T1000 (cell line): ENCODE data around the gene LIPT1.
"Not testable (repeated sequence)": the region's sequence is repeated elsewhere in the genome, so short reads cannot be mapped to it uniquely, and the experiment has no call there.

Experiments
- DNase-seq: peaks from one replicate; lab custom pipeline; 2025; ENCODE audit warnings: mixed read lengths; lab: John Stamatoyannopoulos, UW

Gene LIPT1

DNA sequence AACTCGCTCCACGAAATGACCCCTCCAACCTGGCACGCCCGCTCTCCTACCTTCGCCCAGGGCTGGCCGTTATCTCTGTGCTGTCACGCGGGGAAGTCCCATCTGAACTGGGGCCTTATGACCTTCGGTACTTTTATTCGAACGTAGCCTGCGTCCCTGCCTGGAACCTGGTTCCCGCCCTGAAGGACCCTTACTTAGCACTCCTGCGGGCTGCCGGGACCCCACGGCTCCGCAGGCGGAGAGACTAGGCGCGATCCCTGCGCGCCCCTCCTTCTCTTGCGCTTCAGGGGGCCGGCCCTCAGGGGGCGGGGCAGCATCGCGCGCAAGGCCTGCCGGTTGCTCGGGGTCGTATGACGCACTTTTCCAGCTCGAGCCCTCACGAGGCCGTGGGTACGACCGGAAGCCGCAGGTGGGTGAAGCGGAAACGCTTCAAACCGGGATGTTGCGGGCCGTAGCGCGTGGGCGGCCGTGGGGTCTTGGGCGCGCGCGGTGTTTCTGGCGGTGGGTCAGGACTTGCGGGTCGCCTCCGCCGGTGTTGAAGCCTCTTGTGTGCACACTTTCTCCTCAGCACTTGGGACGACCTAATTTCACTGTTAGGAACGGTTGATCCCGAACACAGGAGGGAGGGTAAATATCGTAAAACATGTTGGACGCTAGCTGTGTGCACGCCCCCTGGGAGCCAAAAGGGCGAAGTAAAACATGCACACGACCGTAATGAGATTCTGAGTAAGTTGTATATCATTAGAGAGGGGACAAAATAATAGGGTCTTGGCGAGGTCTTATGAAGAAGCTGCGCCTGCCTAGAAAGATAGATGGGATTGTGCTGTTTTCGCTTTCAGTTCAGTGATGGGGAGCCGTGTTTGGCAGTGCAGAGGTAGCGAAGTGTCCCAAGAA, at the start of gene LIPT1, which contains the start of gene TSGA10:
LIPT1 (plus strand) TSS at position 325 of the 894 bp plus-strand sequence. CDS start 6,991 bp downstream, outside the sequence.
TSGA10 (minus strand) TSS at position 300 of the 894 bp plus-strand sequence. CDS start 45,503 bp downstream, outside the sequence.
- peak; percentile 76 for DNase-seq

DNA sequence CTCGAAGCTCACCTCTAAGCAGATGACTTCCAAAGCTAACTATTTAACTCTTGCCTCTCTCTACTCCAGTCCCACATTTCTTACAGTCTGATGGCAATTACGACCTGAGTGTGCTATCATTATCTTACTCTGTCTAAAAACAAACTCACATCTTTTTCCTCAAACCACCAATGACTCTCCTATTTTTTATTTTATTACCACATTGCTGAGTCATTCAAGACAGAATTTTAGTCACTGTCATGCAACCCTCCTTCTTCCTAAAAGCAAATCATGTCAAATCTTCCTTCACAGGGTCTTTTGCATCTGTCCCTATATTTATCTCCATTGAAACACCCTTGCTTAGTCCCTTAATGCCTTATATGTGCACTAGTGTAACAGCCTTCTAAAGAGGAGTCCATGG, 47.9 kb upstream of the LIPT1 start:
- DNase-seq: no peak

DNA sequence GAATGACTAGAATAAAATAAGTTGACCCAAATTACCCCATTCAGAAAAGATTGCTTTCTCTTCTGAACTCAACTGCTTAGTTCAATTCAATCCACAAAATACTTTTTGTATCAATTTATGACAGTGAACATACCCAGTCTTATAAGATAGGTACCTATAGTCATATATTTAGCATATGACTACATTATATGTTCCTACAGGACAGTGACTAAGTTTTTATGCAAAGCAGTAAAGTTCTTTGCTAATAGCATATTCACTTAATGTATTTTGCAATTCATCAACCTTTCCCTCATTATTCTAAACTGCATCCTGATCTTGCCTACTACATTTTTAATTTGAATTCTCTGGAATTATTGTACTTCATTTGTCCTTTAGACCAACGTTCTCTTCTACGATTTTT, 43.5 kb upstream of the LIPT1 start:
- DNase-seq: no peak

DNA sequence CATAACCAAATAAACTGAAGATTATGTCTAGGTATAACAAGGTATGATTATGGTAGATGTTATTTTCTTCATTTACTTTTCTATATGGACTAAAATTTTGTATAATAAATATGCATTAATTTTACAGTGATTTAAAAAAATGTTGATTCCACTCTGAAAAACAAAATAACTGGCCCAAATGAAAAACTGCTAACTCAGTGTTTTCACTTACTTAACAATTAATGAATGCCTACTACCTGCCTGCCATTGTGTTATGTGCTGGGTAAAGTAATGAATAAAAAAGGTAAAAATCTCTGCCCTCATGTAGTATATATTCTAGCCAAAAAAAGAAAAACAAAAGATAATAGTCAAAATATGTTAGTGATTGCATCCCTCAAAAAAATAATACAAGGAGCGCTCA, 42.8 kb upstream of the LIPT1 start:
- no peak for DNase-seq

DNA sequence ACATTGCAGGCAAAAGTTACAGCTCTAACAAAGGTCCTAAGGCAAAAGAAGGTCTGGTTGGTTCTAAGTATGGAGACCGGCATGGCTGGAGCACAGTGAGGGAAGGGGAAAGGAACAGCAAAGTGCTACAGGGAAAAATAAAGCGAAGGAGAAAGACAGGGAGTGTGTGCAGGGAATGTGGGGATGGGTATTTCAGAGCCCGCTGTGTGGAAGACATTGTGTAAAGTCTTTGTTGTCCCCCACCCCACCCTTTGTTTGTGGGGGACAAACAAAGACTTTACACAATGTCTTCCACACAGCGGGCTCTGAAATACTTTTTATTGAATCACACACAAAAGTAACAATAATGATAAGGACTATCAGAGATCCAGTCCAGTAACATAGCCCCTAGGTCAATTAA, 42.1 kb upstream of the LIPT1 start:
- no peak for DNase-seq

DNA sequence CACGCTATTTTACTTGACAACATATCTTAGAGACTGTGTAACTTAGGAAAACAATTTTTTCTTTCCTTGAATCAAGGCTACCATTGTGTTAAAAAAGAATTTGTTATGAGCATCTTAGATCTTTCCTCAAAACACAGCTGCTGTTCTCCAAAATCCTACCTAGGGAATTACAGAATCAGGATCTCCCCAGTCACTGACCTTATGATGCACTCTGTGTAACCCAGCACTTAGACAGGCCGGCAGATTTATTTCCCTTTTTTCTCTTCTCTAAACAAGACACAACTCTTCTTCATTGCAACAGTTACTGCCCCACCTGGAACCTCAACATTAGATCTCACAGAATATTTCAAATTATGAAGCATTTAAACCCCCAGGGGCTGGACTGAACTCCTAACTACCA, 26.8 kb upstream of the LIPT1 start:
- DNase-seq: no peak

DNA sequence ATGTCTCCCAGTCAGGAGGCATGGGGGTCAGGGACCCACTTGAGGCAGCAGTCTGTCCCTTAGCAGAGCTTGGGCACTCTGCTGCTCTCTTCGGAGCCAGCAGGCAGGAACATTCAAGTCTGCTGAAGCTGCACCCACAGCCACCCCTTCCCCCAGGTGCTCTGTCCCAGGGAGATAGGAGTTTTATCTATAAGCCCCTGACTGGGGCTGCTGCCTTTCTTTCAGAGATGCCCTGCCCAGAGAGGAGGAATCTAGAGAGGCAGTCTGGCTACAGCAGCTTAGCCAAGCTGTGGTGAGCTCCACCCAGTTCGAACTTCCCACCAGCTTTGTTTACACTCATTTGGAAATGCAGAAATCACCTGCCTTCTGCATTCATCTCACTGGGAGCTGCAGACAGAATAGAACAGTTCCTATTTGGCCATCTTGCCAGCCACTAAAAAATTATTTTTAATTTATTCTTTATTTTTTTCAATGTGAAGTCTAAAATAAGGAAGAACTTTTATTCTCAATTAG, 19.7 kb upstream of the LIPT1 start:
- DNase-seq: not testable (repeated sequence)

DNA sequence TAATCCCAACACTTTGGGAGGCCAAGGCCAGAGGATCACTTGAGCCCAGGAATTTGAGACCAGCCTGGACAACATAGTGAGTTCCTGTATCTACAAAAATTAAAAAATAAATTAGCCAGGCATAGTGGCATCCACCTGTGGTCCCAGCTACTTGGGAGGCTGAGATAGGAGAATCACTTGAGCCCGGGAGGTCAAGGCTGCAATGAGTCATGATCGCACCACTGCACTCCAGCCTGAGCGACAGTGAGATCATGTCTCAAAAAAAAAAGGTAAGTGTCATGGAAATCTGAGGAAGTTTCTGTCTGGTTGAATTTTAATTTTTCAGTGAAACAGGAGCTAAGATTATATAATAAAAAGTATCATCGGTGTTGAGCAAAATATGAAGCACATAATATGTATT, 15.8 kb upstream of the LIPT1 start:
- no peak for DNase-seq

DNA sequence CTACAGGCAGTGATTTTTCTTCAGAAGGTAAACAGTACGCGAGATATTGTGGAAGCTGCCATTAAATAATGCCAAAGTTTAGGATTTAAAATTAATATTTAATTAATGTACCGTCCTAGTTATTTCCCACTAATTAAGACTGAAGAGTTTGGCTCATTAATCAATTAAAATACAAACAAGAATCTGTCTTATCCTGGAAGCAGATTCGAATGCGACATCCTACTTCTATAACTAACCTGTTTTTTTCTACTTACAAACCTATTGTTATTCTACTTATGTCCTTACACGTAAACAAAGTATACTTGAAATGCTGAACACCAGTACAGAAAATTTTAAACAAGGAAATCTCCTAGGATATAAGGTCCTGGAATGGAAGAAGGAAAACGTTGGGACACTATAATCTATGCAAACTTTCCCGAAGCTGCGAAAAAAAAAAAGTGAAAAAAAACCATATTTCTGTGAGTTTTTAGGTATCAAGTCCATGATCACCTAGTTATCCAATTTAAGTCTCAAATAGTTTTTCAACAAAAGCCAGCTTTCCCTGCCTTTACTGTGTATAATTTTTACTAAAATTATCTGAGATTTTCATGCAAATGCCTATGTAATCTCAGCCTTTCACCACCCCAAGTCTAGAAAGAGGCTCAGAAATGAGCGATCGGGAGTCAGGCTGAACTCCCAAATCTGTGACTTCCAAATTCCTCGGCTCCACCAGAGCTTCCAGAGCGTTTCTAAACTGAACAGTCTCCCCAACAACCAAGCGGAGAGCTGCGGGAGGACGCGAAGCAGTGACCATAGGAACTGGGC, 14.5 kb upstream of the LIPT1 start:
- no peak for DNase-seq

DNA sequence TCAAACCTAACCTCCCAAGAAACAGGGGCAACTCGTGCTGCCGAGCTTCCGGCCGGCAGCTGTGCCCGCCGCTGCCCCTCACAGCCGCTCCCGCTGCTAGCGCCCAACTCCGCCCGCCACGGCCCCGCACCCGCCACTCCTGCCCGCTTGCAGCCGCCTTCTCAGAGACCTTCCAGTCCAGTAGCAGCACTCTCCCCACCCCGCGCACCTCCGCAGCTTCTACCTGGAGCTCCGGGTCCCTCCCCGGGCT, 14.0 kb upstream of the LIPT1 start:
- DNase-seq: no peak

DNA sequence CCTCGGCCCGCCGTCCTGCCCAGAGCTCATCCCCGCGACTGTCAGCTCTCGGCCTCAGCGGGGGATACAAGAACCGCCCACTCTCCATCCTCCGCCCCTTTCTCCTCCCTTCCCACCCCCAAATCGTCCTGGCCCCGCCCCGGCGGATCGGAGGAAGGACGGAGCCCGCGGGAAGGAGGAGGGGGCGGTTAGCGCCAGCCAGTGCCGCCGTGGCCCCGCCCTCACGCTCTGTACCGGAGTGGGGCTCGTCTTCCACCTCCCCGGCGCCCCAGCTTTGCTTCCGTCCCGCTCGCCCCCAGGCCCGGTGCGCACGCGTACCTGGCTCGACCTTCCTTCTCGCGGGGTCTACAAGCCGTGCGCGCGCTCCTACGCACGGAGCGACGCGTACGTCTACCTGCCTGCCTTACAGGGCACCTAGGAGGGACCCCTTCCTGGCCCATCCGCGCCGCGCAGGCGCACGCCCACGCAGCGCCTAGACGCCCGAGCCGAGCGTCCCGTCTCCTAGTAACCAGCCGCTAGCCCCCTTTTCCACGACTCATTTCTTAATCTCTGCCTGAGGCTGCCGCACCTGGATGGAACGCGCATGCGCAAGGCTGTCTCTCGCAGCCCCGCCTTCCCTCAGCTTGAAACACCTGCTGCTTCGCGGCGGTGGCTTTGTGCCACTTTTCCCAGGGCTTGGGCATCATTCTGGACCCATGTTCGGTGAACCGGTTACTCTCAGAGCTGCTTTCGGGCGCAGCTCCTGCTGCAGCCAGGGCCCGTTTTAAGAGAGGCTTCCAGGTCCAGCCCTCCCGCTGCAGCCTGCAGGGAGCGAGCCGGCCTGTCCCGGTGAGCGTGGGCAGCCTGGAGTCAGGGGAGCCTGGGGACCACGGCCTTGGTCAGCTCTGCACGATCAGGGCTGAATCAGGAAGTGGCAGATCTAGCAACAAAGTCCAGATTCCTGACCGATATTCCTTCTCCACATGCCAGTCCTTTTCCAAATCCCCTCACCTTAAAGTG, 13.4 kb upstream of the LIPT1 start, which contains the start of gene C2orf15:
C2orf15 (plus strand) TSS at position 598 of the 999 bp plus-strand sequence. CDS start 8,852 bp downstream, outside the sequence.
- peak; percentile 81 for DNase-seq

DNA sequence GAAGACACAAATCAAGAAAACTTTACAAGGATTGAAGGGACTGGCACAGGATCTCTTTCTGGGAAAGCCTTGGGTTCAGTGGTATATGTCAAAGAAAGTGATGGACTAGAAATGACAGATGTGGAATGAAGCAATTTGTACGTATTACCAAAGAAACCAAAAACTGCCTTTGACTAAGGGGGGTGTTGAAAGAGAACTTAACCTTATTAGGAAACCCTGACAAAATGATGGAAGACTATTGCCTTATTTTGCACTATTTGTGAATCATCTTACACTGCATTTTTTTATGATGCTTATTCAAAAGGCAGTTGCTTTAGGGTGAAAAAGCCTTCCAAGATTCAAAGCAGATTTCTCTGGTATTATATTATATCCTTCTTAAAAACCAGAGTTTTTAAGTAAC, 4.1 kb upstream of the LIPT1 start:
- no peak for DNase-seq

DNA sequence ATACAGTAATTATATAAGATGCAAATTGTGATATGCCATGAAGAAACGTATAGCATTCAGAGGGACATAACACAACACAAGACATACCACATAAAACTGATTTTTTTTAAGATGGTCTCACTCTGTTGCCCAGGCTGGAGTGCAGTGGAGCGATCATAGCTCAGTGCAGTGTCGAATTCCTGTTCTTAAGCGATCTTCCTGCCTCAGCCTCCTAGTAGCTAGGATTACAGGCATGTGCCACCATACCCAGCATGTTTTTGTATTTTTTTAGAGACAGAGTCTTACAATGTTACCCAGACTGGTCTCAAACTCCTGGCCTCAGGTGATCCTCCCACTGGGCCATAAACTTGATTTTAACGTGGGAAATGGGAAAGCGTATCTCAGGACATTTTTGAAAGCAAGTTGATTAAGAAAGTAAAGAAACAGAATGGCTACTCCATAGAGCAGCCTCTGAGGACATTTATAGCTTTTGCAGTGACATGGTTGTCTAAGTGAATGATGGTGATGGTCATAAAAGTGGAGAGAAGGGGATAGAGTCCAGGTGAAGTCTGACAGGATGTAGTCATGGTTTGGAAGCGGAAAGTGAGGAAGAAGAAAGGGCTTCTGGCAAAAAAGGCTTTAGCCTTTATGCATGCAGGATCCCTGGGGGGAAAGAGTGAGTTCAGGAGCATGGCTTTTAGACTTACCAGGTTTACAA, 2.4 kb upstream of the LIPT1 start:
- DNase-seq: no peak

DNA sequence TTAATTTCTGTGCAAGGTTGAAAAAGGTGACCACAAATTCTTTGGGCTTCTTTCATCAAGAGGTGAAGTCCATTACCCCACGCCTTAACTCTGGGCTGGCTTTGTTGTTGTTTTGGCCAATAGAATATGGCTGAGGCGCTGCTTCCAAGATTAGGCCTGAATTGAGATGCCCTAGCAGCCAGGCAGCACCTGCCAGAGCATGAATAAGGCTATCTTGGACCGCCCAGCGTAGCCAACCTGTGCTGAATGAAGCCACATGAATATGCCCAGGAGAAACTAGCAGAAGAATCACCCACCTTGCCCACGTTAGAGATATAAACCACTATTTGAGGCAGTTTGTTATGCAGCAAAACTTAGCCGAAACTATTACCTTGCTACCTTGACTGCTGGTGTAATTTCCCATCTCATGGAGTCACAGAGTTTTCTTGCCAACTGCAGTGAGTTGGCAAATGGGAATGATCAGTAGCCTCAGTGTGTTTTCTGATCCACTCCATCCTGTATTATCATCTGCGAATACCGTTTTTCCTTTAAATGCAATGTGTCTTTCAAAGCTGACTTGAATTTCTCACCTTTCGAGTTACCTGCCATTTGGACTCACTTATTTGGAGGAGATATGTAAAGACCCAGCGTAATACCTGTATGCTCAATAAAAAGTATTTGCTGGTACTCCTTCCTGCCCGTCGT, 704 bp upstream of the LIPT1 start:
- no peak for DNase-seq

DNA sequence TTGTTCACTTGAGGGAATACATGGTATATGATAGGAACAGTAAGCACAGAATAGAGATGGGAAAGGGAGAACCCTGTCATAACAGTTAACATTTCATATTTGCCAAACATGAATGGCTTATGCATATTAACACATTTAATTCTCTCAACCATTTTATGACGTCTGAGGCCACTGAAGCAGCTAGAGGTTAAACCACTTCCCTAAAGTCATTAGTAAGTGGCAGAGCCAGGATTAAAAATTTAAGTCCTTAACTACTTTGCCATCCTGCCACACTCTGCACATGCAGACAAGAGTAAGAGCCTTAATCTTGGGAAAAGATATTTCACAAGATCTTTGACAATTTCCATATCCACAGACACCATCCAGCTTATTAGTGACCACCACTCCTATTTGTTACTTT, 2.1 kb downstream of the LIPT1 start:
- DNase-seq: no peak

DNA sequence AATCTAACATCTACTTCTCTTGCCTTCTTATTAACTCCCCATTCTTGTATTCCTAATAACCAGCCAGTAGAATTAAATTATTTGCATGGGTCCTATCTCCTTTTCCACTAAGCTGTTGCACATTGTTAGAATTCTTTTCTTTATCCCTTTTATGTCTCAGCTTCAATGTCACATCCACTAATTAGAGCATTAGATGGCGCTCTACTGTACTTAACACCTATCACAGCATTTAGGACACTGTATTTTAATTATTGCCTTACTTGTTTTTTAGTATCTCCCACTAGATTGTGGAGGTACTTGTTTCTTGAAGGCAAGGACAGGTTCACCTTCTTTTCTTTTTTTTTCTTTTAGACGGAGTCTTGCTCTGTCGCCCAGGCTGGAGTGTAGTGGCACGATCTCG, 3.8 kb downstream of the LIPT1 start:
- DNase-seq: no peak

DNA sequence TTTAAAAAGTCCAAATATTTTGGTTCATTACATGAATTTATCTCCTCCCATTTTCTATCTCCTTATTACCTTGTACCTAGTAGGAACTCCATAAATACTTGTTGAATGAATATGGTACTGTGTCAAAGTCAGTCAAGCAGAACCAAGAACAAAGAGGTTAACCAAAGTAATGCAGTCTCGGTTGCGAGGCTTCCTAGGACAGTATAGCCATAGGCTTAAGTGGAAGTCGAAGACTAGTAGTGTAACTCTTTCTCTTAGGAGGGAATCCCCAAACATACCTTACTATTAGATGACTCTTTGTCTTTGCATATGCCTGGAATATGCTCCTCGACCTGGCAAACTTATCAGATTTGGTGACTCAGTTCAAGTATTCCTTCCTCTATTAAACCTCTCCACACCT, 4.8 kb downstream of the LIPT1 start:
- no peak for DNase-seq

DNA sequence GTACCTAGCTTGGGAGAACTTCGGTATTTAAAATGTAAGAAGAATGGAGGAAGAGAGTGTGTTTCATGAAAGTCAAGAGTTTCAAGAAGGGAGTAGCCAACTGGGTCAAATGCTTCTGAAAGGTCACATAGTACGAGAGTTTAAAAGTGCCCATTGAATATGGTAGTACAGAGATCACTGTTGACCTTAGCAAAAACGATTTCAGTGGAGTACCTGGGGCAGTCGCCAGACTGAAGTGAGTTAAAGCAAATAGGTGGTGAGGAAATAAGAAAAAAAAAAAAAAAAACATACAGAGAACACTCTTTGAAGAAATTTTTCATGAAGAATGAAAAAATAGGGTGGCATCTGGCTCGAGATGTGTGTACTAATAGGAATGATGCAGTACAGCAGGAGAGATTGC, 11.5 kb downstream of the LIPT1 start:
- DNase-seq: no peak

DNA sequence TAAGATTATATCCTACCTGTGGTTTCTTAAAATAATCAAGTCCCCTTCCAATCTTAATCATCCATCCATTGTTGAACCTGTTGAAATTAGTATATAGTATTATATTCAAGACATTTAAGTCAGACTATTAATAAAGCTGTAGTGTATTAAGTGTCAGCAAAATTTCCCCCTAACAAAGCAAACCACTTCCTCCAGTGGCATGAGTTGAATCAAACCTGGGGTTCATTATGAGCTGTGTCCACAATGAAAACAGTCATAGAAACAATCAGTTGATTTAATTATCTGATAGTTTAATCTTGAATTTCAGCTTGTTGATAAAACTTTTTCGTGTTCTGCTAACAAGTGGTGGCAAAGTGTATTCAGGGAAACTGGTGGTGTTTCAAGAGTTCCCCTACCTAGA, 14.8 kb downstream of the LIPT1 start:
- DNase-seq: no peak

DNA sequence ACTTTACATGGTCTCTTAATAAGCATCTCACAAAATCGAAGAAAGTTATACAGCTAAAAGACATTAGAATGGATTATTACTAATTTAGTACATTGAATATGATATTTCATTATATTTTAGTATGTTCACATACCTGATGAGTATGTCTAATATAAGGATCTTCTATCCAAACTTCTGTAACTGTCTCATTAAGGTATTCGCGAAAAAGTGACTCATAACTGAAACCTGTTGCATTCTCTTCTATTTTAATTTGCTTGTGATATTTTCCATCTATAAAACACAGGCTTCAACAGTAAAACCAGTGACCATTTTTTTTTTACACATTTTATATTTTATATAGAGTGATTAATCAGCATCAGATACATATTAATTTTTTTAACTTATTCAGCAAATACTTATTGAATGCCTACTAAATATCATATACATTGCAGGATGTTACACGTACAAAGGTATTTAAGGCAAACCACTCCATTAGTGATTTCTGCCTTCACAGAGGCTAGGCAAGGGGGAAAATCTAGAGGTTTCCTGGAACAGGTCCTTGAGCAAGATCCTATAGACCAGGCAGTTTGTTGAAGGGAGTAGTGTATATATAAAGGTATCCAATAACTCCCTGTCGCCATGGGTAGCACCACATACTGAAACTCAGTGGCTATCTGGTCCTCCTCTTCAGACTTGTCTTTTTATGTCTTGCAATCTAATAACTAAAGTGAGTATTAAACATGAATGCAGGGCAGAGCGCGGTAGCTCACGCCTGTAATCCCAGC, 16.8 kb downstream of the LIPT1 start:
- DNase-seq: no peak
